Lower leg skin (tissue), 4 donors: ENCODE data around the gene MIEN1. TPM values are rescaled to one million over a fixed set of nuclear protein-coding genes. Genes with fewer than 3 reads are reported as not detected.
"Not testable (repeated sequence)": the region's sequence is repeated elsewhere in the genome, so short reads cannot be mapped to it uniquely, and the experiment has no call there.

Source experiments
- DNase-seq, 2 donors: peaks; one replicate each; pipeline ENCODE4 v3.0.0-alpha.2; 2019; ENCODE audit warnings: low spot score in 2 of 2
- H3K4me3 ChIP-seq: fragments of 200-600 bp; sonication (generic); 2 replicates; pipeline ENCODE4 v1.5.1; 2017; ENCODE audit warnings: mild to moderate bottlenecking, low read depth; ENCODE audit not compliant: poor library complexity, severe bottlenecking
- POLR2A ChIP-seq, 2 donors: fragments of 450-650 bp; IDR thresholded peaks; one replicate each; pipeline ENCODE4 v1.6.1; 2016 to 2017; ENCODE audit warnings: antibody characterized with exemption in 2 of 2, mild to moderate bottlenecking in 1 of 2, moderate library complexity in 1 of 2
- WGBS, 2 donors: methylation state at CpG; one replicate each; pipeline ENCODE4 v1.1.5; 2018; 5-methylcytosine and 5-hydroxymethylcytosine counted together
- intact Hi-C: fragments of 100-400 bp; cut with DNase I; formaldehyde crosslinking; loops from one replicate; pipeline ENCODE4 v1.15.0; 2023; ENCODE audit warnings: low total_unique reads
- total RNA-seq, 4 donors: library from RNA; depleted of rRNA; stranded (reverse); fragments of >200 nt; gene quantifications; one replicate each; pipeline ENCODE4 v1.1.0, GENCODE V29; 2016
- TF ChIP-seq, protein P1 (sequence below), 3 donors: fragments of 450-650 bp; IDR thresholded peaks; one replicate each; pipeline ENCODE4 v1.5.1; 2016; ENCODE audit warnings: antibody characterized with exemption in 3 of 3, mild to moderate bottlenecking in 3 of 3, moderate library complexity in 2 of 3

MIEN1 gene
- total RNA-seq, 4 donors from 2014 or later: 42.8 to 82.0 (median 59.7) TPM

DNA sequence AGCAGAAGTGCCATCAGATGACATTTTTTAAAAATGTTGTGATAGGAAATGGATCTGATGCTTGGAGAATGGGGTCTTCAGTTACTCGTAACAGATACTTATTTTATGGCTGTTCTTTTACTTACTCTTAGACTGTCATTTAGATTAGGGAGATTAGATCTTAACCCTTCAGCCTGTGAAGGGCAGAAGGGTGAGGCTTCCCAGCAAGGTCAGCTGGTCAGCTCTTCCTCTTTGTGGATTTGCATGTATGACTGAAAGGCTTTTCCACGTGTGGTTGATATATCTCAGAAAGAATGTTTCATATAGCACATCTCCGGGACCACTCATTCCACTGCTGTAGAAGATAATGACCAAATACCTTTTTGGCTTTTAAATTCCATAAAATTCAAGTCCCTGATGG, 34.8 kb upstream of the MIEN1 start:
- DNase-seq: no peak
- WGBS, 2 donors: 55 to 73% methylated on average over 3 of the region's 3 CpGs
- H3K4me3 ChIP-seq: no peak overlapping the region
- TF ChIP-seq, protein P1, sequence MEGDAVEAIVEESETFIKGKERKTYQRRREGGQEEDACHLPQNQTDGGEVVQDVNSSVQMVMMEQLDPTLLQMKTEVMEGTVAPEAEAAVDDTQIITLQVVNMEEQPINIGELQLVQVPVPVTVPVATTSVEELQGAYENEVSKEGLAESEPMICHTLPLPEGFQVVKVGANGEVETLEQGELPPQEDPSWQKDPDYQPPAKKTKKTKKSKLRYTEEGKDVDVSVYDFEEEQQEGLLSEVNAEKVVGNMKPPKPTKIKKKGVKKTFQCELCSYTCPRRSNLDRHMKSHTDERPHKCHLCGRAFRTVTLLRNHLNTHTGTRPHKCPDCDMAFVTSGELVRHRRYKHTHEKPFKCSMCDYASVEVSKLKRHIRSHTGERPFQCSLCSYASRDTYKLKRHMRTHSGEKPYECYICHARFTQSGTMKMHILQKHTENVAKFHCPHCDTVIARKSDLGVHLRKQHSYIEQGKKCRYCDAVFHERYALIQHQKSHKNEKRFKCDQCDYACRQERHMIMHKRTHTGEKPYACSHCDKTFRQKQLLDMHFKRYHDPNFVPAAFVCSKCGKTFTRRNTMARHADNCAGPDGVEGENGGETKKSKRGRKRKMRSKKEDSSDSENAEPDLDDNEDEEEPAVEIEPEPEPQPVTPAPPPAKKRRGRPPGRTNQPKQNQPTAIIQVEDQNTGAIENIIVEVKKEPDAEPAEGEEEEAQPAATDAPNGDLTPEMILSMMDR (IDR thresholded peaks at IDR 0.05): no peak
- no peak for TF ChIP-seq POLR2A (IDR thresholded peaks at IDR 0.05)
- intact Hi-C loops: no loop called here

DNA sequence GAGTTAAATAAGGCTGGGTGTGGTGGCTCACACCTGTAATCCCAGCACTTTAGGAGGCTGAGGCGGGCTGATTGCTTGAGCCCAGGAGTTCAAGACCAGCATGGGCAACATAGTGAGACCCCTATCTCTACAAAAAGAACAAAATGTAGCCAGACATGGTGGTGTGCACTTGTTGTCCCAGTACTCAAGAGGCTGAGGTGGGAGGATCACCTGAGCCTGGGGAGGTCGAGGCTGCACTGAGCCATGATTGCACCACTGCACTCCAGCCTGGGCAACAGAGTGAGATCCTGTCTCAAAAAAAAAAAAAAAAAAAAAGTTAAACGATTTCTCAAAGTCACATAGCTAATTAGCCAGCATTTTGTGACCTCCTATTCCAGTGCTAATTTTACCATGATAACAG, 33.8 kb upstream of the MIEN1 start:
- H3K4me3 ChIP-seq, intact Hi-C loops, DNase-seq: not testable (repeated sequence)
- 78 to 81% methylated on average over 3 of the region's 3 CpGs for WGBS, 2 donors

DNA sequence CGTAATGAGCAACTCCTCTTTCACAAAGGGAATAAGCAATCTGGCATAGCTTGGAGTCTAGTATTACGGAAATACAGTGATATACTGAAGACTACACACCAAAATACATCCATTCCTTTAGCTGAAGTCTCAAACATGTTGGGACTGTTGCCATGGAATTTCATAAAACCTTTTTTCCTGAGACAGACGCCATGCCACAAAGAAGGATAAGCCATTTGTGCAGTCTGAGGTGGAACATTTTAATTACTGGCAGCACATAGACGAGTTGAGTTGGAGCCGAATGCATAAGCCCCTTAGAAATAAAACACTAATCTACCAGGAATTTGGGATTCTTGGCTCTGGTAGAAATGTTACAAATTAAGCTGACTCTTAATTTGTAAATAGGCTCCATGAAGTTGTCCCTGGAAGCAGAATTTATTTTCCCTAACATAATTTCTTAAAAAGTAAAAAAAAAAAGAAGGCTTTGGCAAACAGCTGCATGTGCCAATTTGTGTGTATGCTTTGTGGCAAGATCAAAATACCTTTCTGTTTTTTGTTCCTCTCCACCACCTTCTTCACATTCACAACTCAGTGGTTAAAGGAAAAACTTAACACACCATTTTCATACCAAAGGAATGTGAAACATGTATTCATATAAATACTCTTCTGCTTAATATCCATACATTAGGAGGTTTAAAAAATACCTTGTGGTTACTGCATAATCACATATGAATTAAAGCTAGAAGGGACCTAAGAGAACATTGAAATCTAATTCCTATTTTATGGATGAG, 32.9 kb upstream of the MIEN1 start:
- no peak for TF ChIP-seq POLR2A (IDR thresholded peaks at IDR 0.05)
- TF ChIP-seq, protein P1 (IDR thresholded peaks at IDR 0.05): no peak
- 58 to 62% methylated on average over 5 of the region's 5 CpGs for WGBS, 2 donors
- intact Hi-C loops: no loop called here
- no peak overlapping the region for H3K4me3 ChIP-seq
- DNase-seq: no peak

DNA sequence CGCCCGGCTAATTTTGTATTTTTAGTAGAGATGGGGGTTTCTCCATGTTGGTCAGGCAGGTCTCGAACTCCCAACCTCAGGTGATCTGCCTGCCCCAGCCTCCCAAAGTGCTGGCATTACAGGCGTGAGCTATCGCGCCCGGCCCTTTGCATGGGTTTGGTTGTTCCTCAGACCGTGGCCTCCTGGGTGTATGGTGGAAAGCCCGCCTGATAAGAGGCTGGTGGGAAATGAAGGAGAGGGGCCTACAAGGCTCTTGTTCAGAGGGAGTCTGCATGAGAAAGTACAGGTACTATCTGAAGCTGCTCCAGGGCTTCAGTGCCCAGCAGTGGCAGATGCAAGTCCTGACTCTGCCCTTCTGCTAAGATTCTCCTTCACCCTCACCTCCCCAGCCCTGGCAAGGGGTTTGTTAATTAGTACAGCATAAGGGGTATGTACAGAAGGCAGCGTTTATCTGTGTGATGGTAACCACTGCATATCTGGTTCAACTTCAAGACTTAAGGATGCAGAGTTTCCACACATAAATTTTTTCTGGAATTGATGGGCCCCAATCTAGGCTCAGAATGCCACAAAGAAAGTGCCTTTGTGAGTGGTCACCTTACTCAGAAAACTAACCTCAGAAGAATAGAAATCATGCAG, 31.6 kb upstream of the MIEN1 start:
- intact Hi-C loops: no loop called here
- H3K4me3 ChIP-seq: no peak overlapping the region
- TF ChIP-seq, protein P1 (IDR thresholded peaks at IDR 0.05): no peak
- no peak for TF ChIP-seq POLR2A (IDR thresholded peaks at IDR 0.05)
- peak in 1 of 2 donors; percentile 42 for DNase-seq
- 92 to 95% methylated on average over 10 of the region's 10 CpGs for WGBS, 2 donors

DNA sequence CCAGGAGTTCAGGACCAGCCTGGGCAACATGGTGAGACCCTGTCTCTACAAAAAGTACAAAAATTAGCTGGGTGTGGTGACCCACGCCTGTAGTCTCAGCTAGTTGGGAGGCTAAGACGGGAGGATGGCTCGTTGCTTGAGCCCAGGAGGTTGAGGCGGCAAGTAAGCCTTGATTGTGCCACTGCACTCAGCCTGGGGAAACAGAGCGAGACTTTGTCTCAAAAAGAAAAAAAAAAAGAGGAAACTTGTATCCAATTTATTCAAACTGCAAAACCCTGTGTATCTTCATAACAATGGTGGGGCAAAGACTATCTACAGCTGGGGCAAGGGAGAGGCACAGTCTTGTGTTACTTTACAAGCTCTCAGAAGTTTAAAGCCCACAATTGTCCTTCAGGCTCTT, 28.9 kb upstream of the MIEN1 start:
- peak in 1 of 2 donors; percentile 49 for DNase-seq
- no peak overlapping the region for H3K4me3 ChIP-seq
- 84 to 91% methylated on average over 5 of the region's 5 CpGs for WGBS, 2 donors
- intact Hi-C loops: loop anchor here (5.0 to 10.0 kb wide), 2 partner anchors 106 to 552 kb away; partner anchors contain the start of genes IKZF3 and ZPBP2
- no peak for TF ChIP-seq POLR2A (IDR thresholded peaks at IDR 0.05)
- TF ChIP-seq, protein P1 (IDR thresholded peaks at IDR 0.05): no peak
